Hepatic stellate cell (primary cell): ENCODE data around the gene LRRC1.

Experiments used
- DNase-seq: peaks from one replicate; pipeline ENCODE4 v3.0.0; 2011; ENCODE audit warnings: low spot score

The LRRC1 gene

DNA sequence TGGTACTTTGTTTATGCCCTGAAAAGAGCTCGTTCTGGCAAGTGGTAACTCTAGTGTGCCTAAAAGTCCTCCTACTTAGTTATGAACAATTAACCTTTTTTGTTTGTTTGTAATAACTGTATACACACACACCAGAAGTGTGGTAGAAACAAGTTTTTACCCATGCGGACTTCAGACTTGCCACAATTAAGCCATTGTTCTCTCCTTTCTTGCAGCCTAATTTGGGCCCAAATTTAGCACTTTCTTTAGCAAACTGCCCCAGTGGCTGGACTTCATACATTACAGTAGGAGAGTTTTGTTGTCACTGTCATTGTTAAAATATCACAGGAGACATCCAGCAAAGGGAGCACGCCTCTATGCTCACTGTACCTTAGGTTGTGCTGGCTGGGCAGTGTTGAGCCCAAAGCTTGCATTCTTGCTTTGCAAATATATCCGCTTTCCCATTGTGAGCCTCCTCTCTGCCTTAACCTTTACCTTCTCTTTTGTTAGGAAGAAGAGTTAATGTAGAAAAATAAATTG, 53.0 kb downstream of the LRRC1 start:
- no peak for DNase-seq

DNA sequence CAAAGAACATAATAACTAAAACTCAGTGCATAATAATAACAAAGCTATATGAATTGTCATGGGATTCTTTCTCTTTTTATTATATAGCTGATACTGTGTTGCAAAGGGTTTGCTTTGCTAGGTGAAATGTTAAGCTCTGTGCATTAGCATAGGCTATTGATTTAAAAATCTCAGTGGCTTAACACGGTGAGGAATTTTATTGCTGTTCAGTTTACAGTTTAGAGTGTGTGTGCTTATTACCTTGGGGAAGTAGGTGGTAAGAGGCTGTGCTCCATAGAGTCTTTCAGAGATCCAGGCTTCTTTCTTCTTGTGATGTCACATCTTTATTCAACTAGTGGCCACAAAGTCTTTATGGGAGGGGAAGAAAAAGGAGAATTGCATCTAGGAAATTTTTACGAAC, 55.7 kb downstream of the LRRC1 start:
- DNase-seq, result no peak

GRCh38 chr6:53851561-53851960, 56.8 kb downstream of the LRRC1 start:
- DNase-seq, result no peak

- no peak for DNase-seq
Observed at GRCh38 chr6:53852805-53853204, 58.0 kb downstream of the LRRC1 start.

DNA sequence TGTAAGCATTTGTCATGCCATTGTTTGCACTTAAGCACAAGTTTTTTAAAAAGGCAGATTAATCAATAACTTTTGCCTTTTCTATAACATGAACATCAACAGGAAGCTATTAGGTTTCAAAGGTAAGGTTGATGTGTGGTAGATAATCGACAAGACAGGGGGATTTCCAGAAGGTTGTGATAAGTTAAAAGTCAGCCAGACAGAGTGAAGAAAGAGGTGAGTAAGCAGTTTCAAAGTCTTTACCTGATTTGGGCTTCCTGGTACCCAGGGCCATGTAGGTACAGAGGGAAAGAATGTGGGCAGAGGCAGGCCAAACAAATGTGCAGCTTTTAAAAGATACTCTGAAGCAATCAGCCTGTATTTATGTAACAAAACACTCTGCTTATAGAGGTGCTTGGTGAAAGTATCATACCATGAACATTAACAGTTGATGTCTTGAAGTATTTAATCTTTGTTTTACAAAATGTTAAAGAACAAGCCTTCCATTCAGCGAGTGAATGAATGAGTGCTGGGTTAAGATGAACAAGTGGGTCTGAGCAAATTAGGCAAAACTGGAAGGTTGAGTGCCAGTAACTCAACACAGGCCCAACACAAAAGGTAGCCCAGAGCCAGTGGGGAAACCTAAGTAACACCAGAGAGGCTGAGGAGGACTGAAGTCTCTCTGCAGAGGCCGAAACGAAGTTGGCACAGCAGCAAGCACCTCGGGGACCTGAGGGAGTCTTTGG, 60.2 kb downstream of the LRRC1 start:
- no peak for DNase-seq

DNA sequence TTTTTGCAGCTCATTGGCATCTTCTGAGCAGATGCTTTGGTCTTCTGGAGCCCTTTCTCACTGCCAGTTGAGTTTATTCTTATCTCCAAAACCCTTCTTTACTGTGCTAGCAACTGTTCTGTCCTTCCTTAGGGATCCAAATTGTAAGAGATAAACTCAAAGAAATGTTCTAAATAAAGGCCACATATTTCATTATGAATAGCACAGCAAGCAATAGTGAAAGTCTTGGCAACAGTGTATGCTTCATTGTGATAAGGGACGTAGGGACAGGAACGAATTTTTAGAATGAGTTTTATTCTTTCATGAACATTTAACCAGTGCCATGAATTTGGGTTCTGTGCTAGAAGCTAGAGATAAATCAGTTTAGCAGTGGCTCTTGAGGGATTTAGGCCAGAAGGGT, 61.1 kb downstream of the LRRC1 start:
- no peak for DNase-seq

DNA sequence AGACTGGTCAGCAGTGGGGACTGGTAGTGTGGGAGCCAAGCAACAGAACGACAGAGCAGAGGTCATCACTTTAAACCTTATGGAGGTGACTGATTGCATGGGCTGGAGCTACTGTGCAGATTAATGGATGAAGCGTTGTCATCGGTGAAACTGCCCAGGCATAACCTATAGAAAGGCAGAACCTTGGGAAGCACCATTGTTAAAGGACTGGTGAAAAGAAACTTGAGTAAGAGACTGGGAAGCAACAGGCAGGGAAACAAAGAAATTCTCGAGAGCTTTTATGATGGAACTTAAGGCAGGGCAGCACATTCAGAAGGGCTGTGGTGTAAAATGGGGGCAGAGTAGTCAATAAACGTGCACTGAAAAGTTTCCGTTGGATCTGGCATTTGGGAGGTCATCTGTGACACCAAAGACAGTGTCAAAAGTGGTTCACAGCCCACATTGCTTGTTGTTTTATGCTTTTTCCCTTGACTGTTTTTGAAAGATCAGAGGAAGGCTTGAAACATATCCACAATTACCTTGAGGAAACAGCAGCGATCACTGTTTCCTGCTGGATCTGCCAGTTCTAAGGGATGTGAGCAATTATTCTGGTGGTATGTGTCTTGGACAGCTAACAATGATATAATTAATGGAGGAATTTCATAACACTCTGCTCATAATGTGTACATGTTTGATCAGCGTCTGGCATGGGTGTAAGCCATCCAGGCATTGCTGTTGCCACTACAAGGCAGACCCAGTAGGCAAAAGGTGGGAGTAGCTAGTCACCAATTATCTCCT, 62.7 kb downstream of the LRRC1 start:
- DNase-seq, result no peak

GRCh38 chr6:53858196-53858595, 63.4 kb downstream of the LRRC1 start:
- no peak for DNase-seq

GRCh38 chr6:53858913-53859312, 64.1 kb downstream of the LRRC1 start:
- no peak for DNase-seq

GRCh38 chr6:53860511-53860910, 65.7 kb downstream of the LRRC1 start:
- DNase-seq, result no peak

DNA sequence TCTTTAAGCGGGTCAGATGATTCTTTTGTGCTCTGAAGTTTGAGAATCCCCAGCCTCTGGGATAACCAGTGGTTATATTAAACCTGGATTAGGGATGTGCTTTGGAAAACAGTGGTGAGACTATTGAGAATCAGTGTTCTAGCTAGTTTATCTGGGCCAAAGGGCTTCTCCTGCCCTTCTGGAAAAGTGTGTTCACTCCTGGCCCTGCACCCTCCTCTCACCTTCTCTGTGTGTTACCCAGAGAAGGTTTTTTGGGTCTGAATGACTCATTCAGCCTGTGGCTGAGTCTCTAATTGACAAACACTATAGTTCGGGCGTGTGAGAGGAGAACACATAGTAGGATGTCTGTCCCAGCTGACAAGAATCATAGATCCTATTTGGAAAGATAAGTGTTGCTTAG, 66.7 kb downstream of the LRRC1 start:
- DNase-seq, result no peak

DNA sequence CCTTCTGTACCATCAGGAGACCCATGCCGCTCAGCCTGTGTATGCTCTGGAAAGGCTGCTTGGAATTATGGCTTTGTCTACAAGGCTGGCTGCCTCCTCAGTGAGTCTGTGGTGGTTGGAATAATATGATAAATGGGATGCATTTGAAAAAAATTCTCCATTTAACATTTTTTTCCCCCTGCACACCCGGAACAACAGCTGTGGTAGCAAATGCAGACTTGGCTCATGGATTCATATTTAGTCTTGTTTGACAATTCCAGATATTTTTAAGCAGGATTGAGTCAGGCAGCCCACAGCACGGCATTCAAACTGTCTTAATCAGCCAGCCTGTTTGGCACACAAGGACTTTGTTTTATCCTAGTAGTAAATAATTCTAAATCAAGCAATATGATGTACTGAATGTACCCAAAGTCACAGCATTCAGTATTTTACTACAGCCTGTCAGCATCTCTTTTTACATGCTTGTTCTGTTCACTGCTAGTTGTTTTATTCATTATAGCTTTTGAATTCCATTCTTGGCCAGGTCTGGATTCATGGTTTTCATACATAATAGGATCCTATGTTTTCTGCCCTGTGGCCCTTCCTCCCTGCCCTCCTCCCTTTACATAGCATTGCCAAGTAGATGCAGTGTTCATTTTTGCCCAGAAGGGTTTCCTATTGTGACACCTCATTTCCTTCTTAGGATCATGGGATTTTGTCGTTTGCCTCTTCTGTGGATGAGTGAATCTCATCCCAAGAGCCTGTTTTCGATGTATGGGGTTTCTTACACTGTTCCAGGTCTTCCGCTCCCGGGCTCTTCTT, 68.1 kb downstream of the LRRC1 start:
- peak; percentile 23 for DNase-seq

- no peak for DNase-seq
Observed at GRCh38 chr6:53864781-53865180, 70.0 kb downstream of the LRRC1 start.

DNA sequence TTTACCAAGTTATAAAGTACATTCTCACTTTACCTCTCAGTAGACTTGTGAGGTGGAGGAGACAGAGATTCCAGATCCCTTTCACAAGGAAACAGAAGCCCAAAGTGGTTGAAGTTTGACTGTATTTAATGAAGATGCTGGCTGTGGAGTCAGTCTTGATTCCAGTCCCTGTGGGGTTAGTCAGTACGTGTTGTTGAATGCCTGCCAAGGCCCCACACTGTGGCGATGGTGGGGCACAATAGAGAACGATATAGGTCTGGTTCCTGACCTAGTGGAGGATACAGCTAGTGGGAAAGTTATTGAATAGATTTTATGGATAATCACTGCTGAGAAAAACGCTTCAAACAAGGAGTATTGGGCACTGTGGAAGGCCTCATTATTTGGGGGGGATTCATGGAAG, 71.4 kb downstream of the LRRC1 start:
- no peak for DNase-seq

DNA sequence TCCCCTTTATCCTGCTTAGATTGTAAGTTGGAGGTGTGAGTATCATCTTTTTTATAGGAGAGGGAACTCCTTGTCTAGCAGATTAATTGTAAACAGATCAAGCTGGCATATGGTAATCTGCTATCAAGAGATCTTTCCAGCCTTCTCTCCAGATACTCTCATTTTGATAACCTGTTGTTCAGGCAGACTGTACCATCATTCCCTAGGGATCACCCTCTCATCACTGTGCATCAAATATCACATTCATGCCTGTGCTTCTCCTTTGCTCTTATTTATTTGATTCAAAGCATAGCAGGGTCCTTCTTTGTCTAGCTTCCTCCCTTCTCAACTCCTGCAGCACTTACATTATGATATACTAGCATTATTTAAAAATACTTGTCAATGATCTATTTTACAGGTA, 73.8 kb downstream of the LRRC1 start:
- DNase-seq, result no peak

- no peak for DNase-seq
Observed at GRCh38 chr6:53869964-53870363, 75.2 kb downstream of the LRRC1 start.

GRCh38 chr6:53873922-53874321, 79.1 kb downstream of the LRRC1 start:
- no peak for DNase-seq

DNA sequence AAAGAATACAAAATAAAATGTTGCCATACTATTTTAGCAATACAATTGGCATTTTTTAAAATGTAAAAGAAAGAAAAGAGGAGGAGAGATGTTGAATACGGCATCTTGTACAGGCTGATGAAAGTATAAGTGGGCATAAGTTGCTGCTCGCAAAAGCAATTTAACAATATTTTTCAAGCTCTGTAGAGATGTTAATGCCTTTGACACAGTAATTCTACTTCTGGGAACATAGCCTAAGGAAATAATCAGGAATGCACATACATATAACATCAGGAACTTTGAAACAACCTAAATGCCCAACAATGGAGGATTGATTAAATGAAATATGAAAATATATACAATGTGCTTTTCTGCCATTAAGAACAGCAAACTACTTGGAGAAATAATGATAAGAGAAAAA, 80.2 kb downstream of the LRRC1 start:
- DNase-seq, result no peak

- DNase-seq, result no peak
Observed at GRCh38 chr6:53877151-53877550, 82.3 kb downstream of the LRRC1 start.

DNA sequence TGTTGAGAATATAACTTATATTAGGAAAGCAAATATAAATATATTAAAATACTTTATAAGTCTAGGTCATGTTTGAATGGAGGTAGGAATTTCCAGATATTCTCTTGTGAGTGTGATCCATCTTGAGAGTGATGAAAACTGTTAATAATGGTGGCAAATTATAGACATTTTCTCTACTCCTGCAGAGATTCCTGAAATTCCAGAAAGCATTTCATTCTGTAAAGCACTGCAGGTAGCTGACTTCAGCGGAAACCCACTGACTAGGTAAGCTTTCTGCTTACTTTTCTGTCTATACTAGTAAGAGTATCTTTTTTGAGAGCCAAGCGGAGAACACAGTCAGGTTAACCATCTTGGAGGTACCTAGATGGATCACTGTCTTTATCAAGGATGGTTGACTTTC, 84.0 kb downstream of the LRRC1 start:
- no peak for DNase-seq

GRCh38 chr6:53879608-53880007, 84.8 kb downstream of the LRRC1 start:
- no peak for DNase-seq

DNA sequence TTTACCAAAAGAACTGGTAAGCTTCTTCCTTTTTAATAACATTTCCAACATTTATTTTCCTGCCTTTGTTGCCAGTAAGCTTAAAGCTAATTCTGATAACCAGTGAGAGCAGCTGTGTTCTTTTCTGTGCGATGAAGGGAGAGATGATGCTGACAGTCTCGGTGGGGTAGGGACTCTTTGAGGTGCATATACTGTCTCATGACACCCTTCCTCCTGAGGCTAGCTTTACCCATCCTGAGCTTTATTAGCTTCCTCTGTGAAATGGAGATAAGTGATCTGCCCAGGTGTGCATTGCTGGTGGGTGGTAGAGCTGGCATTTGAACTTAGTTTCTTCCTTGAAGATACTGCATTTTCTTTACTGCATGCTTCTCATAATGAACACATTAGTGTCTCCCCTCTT, 92.5 kb downstream of the LRRC1 start:
- DNase-seq, result no peak

DNA sequence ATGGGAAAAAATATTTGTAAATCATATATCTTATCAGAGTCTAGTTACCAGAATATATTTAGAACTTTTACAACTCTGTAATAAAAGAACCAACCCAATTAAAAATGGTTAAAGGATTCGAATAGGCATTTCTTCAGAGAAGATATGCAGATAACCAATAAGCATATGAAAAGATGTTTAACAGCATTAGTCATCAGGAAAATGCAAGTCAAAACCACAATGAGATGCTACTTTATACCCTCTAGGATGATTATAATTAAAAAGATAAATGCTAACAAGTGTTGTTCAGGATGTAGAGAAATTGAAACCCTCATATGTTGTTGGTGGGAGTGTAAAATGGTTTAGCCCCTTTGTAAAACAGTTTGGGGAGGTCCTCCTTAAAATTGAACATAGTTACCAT, 94.1 kb downstream of the LRRC1 start:
- no peak for DNase-seq
